Ovary (tissue), 9 donors: ENCODE measurements around the gene CARMIL1. TPM values are rescaled to one million over a fixed set of nuclear protein-coding genes. Genes with fewer than 3 reads are reported as not detected.

Source experiments
- DNase-seq, 5 donors: peaks; one replicate each; pipeline ENCODE4 v3.0.0-alpha.2; 2019 to 2020
- H3K27ac ChIP-seq, 2 donors: fragments of 200-600 bp; one replicate each; pipeline versions ENCODE4 v1.5.1 to v1.8.0; 2019 to 2022
- H3K27me3 ChIP-seq: fragments of 200-600 bp; one replicate; pipeline ENCODE4 v1.8.0; 2022
- H3K36me3 ChIP-seq: fragments of 200-600 bp; sonication (generic); one replicate; pipeline ENCODE4 v1.5.1; 2019
- H3K4me1 ChIP-seq: one replicate; pipeline ENCODE4 v1.8.1; 2013; ENCODE audit warnings: mild to moderate bottlenecking, moderate library complexity; ENCODE audit not compliant: insufficient read depth
- H3K4me3 ChIP-seq: fragments of 200-600 bp; sonication (generic); one replicate; pipeline ENCODE4 v1.5.1; 2017
- H3K9me3 ChIP-seq, 2 donors: fragments of 200-600 bp in 1 of 2; sonication (generic) in 1 of 2; one replicate each; pipeline versions ENCODE4 v1.5.1 to v1.8.1; 2013 to 2019; ENCODE audit warnings: mild to moderate bottlenecking in 1 of 2, moderate library complexity in 1 of 2
- CTCF ChIP-seq, 3 donors: fragments of 450-650 bp in 2 of 3; fragments of 200-600 bp in 1 of 3; IDR thresholded peaks; one replicate each; pipeline versions ENCODE4 v1.5.1 to v1.8.0; 2016 to 2022; ENCODE audit warnings: antibody characterized with exemption in 3 of 3, mild to moderate bottlenecking in 1 of 3
- EP300 ChIP-seq: sonication (generic); formaldehyde crosslinking; IDR thresholded peaks from one replicate; pipeline ENCODE4 v1.6.1; 2017; ENCODE audit warnings: antibody characterized with exemption
- POLR2A ChIP-seq: fragments of 450-650 bp; IDR thresholded peaks from one replicate; pipeline ENCODE4 v1.6.1; 2017; ENCODE audit warnings: antibody characterized with exemption, mild to moderate bottlenecking, moderate library complexity
- WGBS, 3 donors: extraction: QIAGEN DNeasy Blood & Tissue Kit in 1 of 3; methylation state at CpG; one replicate each; pipeline versions ENCODE4 v1.1.5 to v1.1.7; 2013 to 2017; 5-methylcytosine and 5-hydroxymethylcytosine counted together
- intact Hi-C, 4 donors: fragments of 100-400 bp; cut with DNase I; formaldehyde crosslinking; loops; one replicate each; pipeline versions ENCODE4 v1.11.0 to v1.15.1; 2022 to 2023
- polyA plus RNA-seq, 2 donors: library from polyadenylated mRNA; stranded (reverse); fragments of 200-250 nt in 1 of 2; fragments of 350-450 nt in 1 of 2; fragmentation: Illumina TruSeq in 1 of 2; extraction: RNeasy Lipid Tissue Mini Kit (QIAGEN cat#74804) in 1 of 2; gene quantifications; one replicate each; pipeline ENCODE4 v1.2.3, GENCODE V29; 2013 to 2014
- total RNA-seq, 7 donors: library from RNA; depleted of rRNA in 2 of 7; stranded (reverse); fragments of >200 nt in 2 of 7; fragmentation: NEBNext Ultra II Directional in 3 of 7; extraction: Animal tissue kit (Norgen Biotek cat#: 25700) in 3 of 7; gene quantifications; one replicate each; pipeline versions ENCODE4 v1.1.0 to v1.2.4, GENCODE V29; 2016 to 2023
- donor health status: DM: no; HTN: no; CAD: no; lungs with moderate emphysema.
- donor health status: DM: no; HTN: no; CAD: no.
- donor health status: Bipolar disorder and iron deficiency.
- donor health status: DM: yes; HTN: yes; CAD: no.
- donor health status: DM: no; HTN: no; CAD: no.
- donor health status: DM: yes; HTN: yes; CAD: no.

Gene CARMIL1
- total and polyA plus RNA-seq, 9 donors: 6.4 to 25.6 (median 16.8) TPM

DNA sequence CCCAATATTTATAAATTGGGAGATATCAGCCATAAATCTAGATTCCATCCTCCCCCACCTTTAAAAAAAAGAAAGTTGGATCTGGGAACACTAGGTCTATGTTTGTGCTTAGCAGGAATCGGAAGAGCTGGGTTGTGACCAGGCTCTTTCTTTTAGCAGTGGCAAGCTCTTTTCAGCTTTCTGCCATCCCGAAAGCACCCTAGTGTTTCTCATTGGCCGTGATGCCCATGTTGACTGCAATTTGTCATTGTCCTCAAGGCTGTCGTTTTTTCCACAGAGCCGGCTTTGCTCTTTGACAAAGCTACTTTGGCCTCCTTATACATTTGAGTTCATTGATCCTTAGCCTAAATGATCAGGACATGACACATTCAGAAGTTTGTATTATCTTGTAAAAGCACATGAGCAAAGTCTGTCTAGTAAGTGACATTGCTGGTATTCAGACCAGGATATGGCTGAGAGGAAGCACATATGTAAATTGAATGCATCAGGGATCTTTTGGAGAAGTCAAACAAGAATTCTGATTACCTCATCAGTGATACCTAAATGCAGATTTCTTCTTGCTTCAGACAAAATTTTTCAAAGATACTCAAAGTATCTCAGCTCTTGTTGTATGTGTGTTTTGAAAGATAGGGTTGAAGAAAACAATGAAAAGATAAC is 50.1 kb downstream of the CARMIL1 start:
- TF ChIP-seq EP300 (no peak), CTCF (IDR thresholded peaks at IDR 0.05) (no peak), POLR2A (no peak)
- Histone ChIP-seq H3K27ac (no peak overlapping the region), H3K27me3 (no peaks in the 10 kb centered on the region), H3K36me3 (no peaks in the 10 kb centered on the region), H3K9me3 (no peaks in the 10 kb centered on the region), H3K4me1 (peaks cover 2% of the 10 kb centered on the region), H3K4me3 (no peak overlapping the region)
- no peak for DNase-seq
- WGBS, 3 donors: 93 to 94% (median 93%) methylated on average over 5 of the region's 5 CpGs
- intact Hi-C loops: no loop called here

DNA sequence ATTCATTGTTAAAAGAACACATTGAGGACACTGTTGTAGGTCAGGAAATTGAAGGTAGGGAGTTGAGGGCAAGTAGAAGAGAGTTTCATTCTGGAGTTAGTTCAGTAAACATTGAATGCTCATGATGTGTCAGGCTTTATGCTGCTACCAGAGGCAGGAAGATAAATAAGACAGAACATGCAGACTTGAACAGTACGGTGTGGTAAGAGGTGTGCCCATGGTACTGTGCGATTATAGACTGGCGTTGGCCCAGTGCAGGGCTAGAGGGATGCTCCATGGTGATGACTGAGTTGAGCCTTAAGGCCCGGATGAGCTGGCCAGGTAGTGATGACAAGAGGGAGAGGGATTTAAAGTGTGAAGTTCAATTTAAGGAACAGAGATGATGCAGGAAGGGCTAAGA is 50.8 kb downstream of the CARMIL1 start:
- Histone ChIP-seq H3K4me3 (no peak overlapping the region), H3K9me3 (no peaks in the 10 kb centered on the region), H3K4me1 (peaks cover 2% of the 10 kb centered on the region), H3K27ac (no peak overlapping the region), H3K27me3 (no peaks in the 10 kb centered on the region), H3K36me3 (no peaks in the 10 kb centered on the region)
- WGBS, 3 donors: 93 to 95% (median 93%) methylated on average over 4 of the region's 4 CpGs
- intact Hi-C loops: no loop called here
- DNase-seq: no peak
- TF ChIP-seq POLR2A (no peak), EP300 (no peak), CTCF (IDR thresholded peaks at IDR 0.05) (no peak)

DNA sequence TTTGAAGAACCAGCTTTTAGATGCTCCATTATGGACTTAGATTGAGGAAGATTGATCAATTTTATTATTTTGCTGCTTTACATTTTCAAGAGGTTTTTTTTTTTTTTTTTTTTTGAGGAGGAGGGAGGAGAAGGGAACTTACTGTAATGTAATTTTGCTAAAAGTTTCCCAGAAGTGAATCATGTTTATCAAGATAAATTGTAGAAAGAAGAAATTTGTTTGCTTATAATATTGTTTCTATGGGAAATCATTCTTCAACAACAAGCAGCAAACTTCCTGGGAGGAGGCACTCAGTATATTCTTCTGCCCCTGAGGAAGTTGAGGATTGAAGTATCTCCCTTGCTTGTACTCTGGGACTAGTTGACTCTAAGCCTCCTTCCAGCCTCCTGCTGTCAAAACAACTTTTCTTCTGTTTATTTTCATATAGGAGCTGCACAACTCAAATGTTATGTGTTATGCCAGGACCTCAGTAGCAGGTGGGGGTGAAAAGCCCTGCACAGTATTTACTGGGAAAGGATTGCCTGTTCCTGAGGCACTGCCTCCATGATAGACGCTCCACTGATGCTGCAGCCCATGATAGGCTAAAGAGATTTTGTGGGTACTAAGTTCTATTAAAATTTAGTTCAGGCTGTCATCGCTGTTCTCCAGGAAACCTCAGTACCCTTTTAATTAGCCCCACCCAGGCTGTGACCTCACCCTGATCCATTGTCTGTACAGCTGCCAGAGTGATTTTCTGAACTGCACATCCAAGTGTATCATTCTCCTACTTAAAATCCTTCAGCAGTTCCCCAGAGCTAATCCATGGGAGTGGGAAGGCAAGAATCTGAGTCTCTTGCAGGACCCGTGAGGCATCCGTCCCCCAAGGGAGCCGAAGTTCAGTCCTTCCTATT is 51.9 kb downstream of the CARMIL1 start:
- Histone ChIP-seq H3K36me3 (no peaks in the 10 kb centered on the region), H3K4me1 (peaks cover 2% of the 10 kb centered on the region), H3K27ac (no peak overlapping the region), H3K9me3 (no peaks in the 10 kb centered on the region), H3K4me3 (no peak overlapping the region), H3K27me3 (no peaks in the 10 kb centered on the region)
- DNase-seq: no peak
- TF ChIP-seq POLR2A: no peak
- TF ChIP-seq EP300: no peak
- TF ChIP-seq CTCF (IDR thresholded peaks at IDR 0.05): no peak
- 68 to 89% (median 88%) methylated on average over 5 of the region's 5 CpGs for WGBS, 3 donors
- intact Hi-C loops: no loop called here

GRCh38 chr6:25332165-25332564 is 53.0 kb downstream of the CARMIL1 start:
- no peaks in the 10 kb centered on the region for H3K9me3 ChIP-seq
- no peak for DNase-seq
- peaks cover 2% of the 10 kb centered on the region for H3K4me1 ChIP-seq
- TF ChIP-seq POLR2A (no peak), CTCF (IDR thresholded peaks at IDR 0.05) (no peak), EP300 (no peak)
- H3K27ac ChIP-seq: no peak overlapping the region
- WGBS, 3 donors: 70 to 79% (median 74%) methylated on average over 3 of the region's 3 CpGs
- intact Hi-C loops: no loop called here
- H3K27me3 ChIP-seq: no peaks in the 10 kb centered on the region
- no peak overlapping the region for H3K4me3 ChIP-seq
- no peaks in the 10 kb centered on the region for H3K36me3 ChIP-seq
